HL-60 (cell line): Measurements from ENCODE around the gene TSC2.

Experiments
- GABPA ChIP-seq: IDR thresholded peaks from 2 replicates; pipeline ENCODE4 v1.6.1; 2012; ENCODE audit warnings: low read depth
- POLR2AphosphoS5 ChIP-seq: IDR thresholded peaks from 2 replicates; pipeline ENCODE4 v1.6.1; 2012; ENCODE audit warnings: low read depth
- SPI1 ChIP-seq: IDR thresholded peaks from 2 replicates; pipeline ENCODE4 v1.6.1; 2012; ENCODE audit warnings: low read depth, mild to moderate bottlenecking, borderline replicate concordance
- TF ChIP-seq, protein P1 (sequence below): IDR thresholded peaks from one replicate; pipeline ENCODE4 v1.5.1; 2011; ENCODE audit warnings: low read length, control low read depth, inconsistent platforms; ENCODE audit not compliant: insufficient read depth
- TF ChIP-seq, protein P2 (sequence below): IDR thresholded peaks from 2 replicates; pipeline ENCODE4 v1.6.1; 2012; ENCODE audit warnings: low read depth; ENCODE audit not compliant: insufficient replicate concordance

GRCh38 chr16:2085669-2086068 lies 37.9 kb downstream of the TSC2 start:
- TF ChIP-seq POLR2AphosphoS5 (no peak), SPI1 (no peak), GABPA (no peak)
- TF ChIP-seq, protein P1, sequence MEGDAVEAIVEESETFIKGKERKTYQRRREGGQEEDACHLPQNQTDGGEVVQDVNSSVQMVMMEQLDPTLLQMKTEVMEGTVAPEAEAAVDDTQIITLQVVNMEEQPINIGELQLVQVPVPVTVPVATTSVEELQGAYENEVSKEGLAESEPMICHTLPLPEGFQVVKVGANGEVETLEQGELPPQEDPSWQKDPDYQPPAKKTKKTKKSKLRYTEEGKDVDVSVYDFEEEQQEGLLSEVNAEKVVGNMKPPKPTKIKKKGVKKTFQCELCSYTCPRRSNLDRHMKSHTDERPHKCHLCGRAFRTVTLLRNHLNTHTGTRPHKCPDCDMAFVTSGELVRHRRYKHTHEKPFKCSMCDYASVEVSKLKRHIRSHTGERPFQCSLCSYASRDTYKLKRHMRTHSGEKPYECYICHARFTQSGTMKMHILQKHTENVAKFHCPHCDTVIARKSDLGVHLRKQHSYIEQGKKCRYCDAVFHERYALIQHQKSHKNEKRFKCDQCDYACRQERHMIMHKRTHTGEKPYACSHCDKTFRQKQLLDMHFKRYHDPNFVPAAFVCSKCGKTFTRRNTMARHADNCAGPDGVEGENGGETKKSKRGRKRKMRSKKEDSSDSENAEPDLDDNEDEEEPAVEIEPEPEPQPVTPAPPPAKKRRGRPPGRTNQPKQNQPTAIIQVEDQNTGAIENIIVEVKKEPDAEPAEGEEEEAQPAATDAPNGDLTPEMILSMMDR: no peak
- TF ChIP-seq, protein P2, sequence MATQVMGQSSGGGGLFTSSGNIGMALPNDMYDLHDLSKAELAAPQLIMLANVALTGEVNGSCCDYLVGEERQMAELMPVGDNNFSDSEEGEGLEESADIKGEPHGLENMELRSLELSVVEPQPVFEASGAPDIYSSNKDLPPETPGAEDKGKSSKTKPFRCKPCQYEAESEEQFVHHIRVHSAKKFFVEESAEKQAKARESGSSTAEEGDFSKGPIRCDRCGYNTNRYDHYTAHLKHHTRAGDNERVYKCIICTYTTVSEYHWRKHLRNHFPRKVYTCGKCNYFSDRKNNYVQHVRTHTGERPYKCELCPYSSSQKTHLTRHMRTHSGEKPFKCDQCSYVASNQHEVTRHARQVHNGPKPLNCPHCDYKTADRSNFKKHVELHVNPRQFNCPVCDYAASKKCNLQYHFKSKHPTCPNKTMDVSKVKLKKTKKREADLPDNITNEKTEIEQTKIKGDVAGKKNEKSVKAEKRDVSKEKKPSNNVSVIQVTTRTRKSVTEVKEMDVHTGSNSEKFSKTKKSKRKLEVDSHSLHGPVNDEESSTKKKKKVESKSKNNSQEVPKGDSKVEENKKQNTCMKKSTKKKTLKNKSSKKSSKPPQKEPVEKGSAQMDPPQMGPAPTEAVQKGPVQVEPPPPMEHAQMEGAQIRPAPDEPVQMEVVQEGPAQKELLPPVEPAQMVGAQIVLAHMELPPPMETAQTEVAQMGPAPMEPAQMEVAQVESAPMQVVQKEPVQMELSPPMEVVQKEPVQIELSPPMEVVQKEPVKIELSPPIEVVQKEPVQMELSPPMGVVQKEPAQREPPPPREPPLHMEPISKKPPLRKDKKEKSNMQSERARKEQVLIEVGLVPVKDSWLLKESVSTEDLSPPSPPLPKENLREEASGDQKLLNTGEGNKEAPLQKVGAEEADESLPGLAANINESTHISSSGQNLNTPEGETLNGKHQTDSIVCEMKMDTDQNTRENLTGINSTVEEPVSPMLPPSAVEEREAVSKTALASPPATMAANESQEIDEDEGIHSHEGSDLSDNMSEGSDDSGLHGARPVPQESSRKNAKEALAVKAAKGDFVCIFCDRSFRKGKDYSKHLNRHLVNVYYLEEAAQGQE: no peak
